Sigmoid colon (tissue), 7 donors: ENCODE data around the gene RAP1GAP. TPM values are rescaled to one million over a fixed set of nuclear protein-coding genes. Genes with fewer than 3 reads are reported as not detected.

Experiments
- DNase-seq: peaks from one replicate; pipeline ENCODE4 v3.0.0-alpha.2; 2019
- H3K27ac ChIP-seq, 4 donors: fragments of 200-600 bp; sonication (generic); one replicate each; pipeline ENCODE4 v1.5.1; 2016 to 2019; ENCODE audit warnings: mild to moderate bottlenecking in 1 of 4
- H3K27me3 ChIP-seq, 3 donors: fragments of 200-600 bp; sonication (generic); one replicate each; pipeline ENCODE4 v1.5.1; 2019; ENCODE audit warnings: mild to moderate bottlenecking in 1 of 3
- H3K36me3 ChIP-seq, 4 donors: fragments of 200-600 bp; sonication (generic); one replicate each; pipeline ENCODE4 v1.5.1; 2016 to 2019
- H3K4me1 ChIP-seq, 4 donors: fragments of 200-600 bp; sonication (generic); one replicate each; pipeline ENCODE4 v1.5.1; 2017 to 2019
- H3K4me3 ChIP-seq, 4 donors: fragments of 200-600 bp; sonication (generic); one replicate each; pipeline ENCODE4 v1.5.1; 2017 to 2019; ENCODE audit warnings: mild to moderate bottlenecking in 2 of 4, moderate library complexity in 1 of 4
- H3K9me3 ChIP-seq, 4 donors: fragments of 200-600 bp in 3 of 4; sonication (generic) in 3 of 4; one replicate each; pipeline versions ENCODE4 v1.5.1 to v1.6.1; 2013 to 2019
- EP300 ChIP-seq, 4 donors: sonication (generic); formaldehyde crosslinking; IDR thresholded peaks; one replicate each; pipeline ENCODE4 v1.6.1; 2017; ENCODE audit warnings: antibody characterized with exemption in 4 of 4
- POLR2A ChIP-seq, 2 donors: fragments of 450-650 bp; IDR thresholded peaks; one replicate each; pipeline ENCODE4 v1.6.1; 2016; ENCODE audit warnings: antibody characterized with exemption in 2 of 2, mild to moderate bottlenecking in 2 of 2, moderate library complexity in 2 of 2
- POLR2AphosphoS5 ChIP-seq, 4 donors: sonication (generic); formaldehyde crosslinking; IDR thresholded peaks; one replicate each; pipeline ENCODE4 v1.6.1; 2017; ENCODE audit warnings: antibody characterized with exemption in 4 of 4
- WGBS, 2 donors: extraction: QIAGEN DNeasy Blood & Tissue Kit; methylation state at CpG; one replicate each; pipeline ENCODE4 v1.1.7; 2013; 5-methylcytosine and 5-hydroxymethylcytosine counted together
- intact Hi-C: fragments of 100-400 bp; cut with DNase I; formaldehyde crosslinking; loops from one replicate; pipeline ENCODE4 v1.15.1; 2023
- polyA plus RNA-seq, 3 donors: library from polyadenylated mRNA; stranded (reverse); fragments of 200-250 nt; gene quantifications; one replicate each; pipeline ENCODE4 v1.2.3, GENCODE V29; 2013
- total RNA-seq, 4 donors: library from RNA; depleted of rRNA; stranded (reverse); fragments of >200 nt; gene quantifications; one replicate each; pipeline ENCODE4 v1.1.0, GENCODE V29; 2016
- TF ChIP-seq, protein P1 (sequence below), 4 experiments: fragments of 450-650 bp in 3 of 4; fragments of 200-600 bp in 1 of 4; IDR thresholded peaks; one replicate each; pipeline ENCODE4 v1.5.1; 2016 to 2019; ENCODE audit warnings: antibody characterized with exemption in 4 of 4, mild to moderate bottlenecking in 3 of 4, moderate library complexity in 2 of 4
- donor health status: healthy with polysubstance abuse.
- donor health status: Bipolar disorder and iron deficiency.
- donor health status: healthy.

RAP1GAP gene
- total and polyA plus RNA-seq, 7 donors: 0.33 to 47.4 (median 12.5) TPM; not detected in 1

DNA sequence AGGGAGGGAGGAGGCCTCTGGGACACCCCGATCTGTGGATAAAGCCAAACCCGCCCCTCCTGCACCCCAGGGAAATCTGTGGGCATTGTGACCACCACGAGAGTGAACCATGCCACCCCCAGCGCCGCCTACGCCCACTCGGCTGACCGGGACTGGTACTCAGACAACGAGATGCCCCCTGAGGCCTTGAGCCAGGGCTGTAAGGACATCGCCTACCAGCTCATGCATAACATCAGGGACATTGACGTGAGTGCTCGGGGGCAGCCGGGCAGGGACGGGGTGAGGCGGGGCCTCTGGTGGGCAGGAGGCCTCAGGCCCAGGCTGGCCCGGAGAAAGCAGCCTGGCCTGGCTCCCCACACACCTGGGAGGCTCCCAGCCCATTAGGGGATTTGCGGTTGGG, 105.2 kb downstream of the RAP1GAP start:
- no peaks in the 10 kb centered on the region for H3K9me3 ChIP-seq
- no peaks in the 10 kb centered on the region for H3K4me1 ChIP-seq
- intact Hi-C loops: no loop called here
- 92 to 94% methylated on average over 17 of the region's 17 CpGs for WGBS, 2 donors
- TF ChIP-seq POLR2A (IDR thresholded peaks at IDR 0.05): no peak
- H3K4me3 ChIP-seq: no peak overlapping the region
- no peaks in the 10 kb centered on the region for H3K27me3 ChIP-seq
- no peak for DNase-seq
- no peaks in the 10 kb centered on the region for H3K36me3 ChIP-seq
- no peak overlapping the region for H3K27ac ChIP-seq

DNA sequence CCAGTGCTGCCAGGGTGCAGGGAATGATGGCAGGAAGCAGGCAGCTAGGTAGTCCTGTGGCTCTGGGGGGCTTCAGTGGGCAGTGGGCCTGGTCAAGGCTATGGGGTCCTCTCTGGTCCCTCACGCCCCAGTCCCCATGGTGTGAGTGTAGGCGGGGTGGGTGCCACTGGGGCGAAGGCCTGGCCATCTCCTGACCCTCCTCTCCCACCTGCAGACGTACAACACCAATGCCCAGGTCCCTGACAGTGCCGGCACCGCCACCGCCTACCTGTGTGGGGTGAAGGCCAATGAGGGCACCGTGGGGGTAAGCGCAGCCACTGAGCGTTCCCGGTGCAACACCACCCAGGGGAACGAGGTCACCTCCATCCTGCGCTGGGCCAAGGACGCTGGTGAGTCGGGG, 106.3 kb downstream of the RAP1GAP start:
- H3K9me3 ChIP-seq: no peaks in the 10 kb centered on the region
- TF ChIP-seq EP300 (IDR thresholded peaks at IDR 0.05) (no peak), POLR2AphosphoS5 (IDR thresholded peaks at IDR 0.05) (no peak), POLR2A (IDR thresholded peaks at IDR 0.05) (no peak)
- TF ChIP-seq, protein P1, sequence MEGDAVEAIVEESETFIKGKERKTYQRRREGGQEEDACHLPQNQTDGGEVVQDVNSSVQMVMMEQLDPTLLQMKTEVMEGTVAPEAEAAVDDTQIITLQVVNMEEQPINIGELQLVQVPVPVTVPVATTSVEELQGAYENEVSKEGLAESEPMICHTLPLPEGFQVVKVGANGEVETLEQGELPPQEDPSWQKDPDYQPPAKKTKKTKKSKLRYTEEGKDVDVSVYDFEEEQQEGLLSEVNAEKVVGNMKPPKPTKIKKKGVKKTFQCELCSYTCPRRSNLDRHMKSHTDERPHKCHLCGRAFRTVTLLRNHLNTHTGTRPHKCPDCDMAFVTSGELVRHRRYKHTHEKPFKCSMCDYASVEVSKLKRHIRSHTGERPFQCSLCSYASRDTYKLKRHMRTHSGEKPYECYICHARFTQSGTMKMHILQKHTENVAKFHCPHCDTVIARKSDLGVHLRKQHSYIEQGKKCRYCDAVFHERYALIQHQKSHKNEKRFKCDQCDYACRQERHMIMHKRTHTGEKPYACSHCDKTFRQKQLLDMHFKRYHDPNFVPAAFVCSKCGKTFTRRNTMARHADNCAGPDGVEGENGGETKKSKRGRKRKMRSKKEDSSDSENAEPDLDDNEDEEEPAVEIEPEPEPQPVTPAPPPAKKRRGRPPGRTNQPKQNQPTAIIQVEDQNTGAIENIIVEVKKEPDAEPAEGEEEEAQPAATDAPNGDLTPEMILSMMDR (IDR thresholded peaks at IDR 0.05): no peak
- H3K27me3 ChIP-seq: peaks cover 0 to 5% (median 0%) of the 10 kb centered on the region in 3 donors
- no peak overlapping the region for H3K4me3 ChIP-seq
- H3K36me3 ChIP-seq: no peaks in the 10 kb centered on the region
- no peak for DNase-seq
- intact Hi-C loops: no loop called here
- H3K4me1 ChIP-seq: no peaks in the 10 kb centered on the region
- 93 to 96% methylated on average over 15 of the region's 15 CpGs for WGBS, 2 donors
- H3K27ac ChIP-seq: no peak overlapping the region

DNA sequence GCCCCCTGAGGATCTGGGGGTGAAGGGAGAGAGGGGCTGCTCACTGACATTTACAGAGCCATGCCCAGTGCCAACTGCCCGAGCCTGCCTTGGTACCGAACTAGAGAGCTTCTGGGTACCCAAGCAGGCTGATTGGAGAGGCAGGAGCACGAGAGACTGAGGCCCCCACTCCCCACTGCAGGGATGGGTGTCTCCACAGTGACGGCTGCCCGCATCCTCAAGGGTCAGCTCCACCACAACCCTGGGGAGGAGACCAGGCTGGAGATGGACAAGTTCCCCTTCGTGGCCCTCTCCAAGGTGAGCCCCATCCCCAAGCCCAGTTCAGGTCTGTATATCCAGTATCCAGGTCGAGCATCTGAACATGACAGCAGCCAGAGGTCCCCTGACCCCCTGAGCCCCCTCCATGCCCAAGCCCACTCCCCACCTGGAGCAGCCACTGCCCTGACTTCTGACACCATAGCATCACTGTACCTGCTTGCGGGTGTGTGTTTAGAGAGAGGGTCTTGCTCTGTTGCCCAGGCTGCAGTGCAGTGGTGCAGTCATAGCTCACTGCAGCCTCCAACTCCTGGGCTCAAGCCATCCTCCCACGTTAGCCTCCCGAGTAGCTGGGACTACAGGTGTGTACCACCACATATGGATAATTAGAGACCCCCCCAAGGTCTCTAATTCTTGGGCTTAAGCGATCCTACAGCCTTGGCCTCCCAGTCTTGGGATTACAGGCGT, 108.1 kb downstream of the RAP1GAP start:
- peaks cover 0 to 5% (median 0%) of the 10 kb centered on the region in 3 donors for H3K27me3 ChIP-seq
- no peaks in the 10 kb centered on the region for H3K9me3 ChIP-seq
- no peaks in the 10 kb centered on the region for H3K36me3 ChIP-seq
- no peak for DNase-seq
- H3K27ac ChIP-seq: no peak overlapping the region
- no peaks in the 10 kb centered on the region for H3K4me1 ChIP-seq
- TF ChIP-seq EP300 (IDR thresholded peaks at IDR 0.05) (no peak), POLR2A (IDR thresholded peaks at IDR 0.05) (no peak), POLR2AphosphoS5 (IDR thresholded peaks at IDR 0.05) (no peak)
- TF ChIP-seq, protein P1 (IDR thresholded peaks at IDR 0.05): no peak
- intact Hi-C loops: no loop called here
- 84 to 88% methylated on average over 12 of the region's 12 CpGs for WGBS, 2 donors
- no peak overlapping the region for H3K4me3 ChIP-seq

DNA sequence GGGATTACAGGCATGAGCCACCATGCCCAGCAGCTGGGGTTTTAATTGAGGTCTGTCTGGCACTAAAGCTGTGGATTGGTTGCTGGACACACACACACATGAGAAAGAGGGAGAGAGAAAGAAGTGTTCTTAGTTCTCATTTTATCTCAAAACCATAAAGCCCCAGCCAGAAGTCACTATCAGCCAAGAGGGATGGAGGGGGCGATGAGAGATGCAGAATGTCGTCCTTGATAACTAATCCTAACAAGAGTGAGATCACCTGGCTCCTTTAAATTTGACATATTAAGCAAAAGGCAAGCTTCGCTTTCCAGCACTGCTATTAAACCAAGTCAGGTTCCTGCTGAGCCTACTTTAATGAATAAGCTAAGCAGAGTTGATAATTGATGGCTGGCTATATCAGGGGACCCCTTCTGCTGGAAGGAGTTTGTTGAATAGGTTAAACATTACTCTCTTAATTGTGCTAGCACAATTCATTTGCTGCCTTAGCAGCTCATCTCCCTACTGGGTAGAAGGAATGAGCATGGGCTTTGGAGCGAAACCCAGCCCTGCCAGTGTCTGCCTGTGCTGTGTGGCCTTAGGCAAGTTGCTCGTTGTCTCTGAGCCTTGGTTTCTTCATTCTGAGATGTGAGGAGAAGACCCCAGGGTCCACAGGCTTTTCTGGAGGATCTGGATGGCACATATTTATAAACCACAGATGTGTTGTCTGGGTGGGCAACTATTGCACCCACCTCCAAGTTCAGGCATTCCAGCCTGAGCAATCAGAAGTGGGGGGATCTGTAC, 109.2 kb downstream of the RAP1GAP start:
- intact Hi-C loops: no loop called here
- H3K27me3 ChIP-seq: peaks cover 0 to 5% (median 0%) of the 10 kb centered on the region in 3 donors

More for the DNA sequence above, 109.2 kb downstream of the RAP1GAP start:
- H3K36me3 ChIP-seq: no peaks in the 10 kb centered on the region
- WGBS, 2 donors: 69 to 83% methylated on average over 5 of the region's 5 CpGs
- no peaks in the 10 kb centered on the region for H3K4me1 ChIP-seq
- H3K9me3 ChIP-seq: no peaks in the 10 kb centered on the region
- DNase-seq: no peak
- H3K27ac ChIP-seq: no peak overlapping the region
- TF ChIP-seq EP300 (IDR thresholded peaks at IDR 0.05): no peak
- TF ChIP-seq POLR2A (IDR thresholded peaks at IDR 0.05): no peak
- TF ChIP-seq, protein P1 (IDR thresholded peaks at IDR 0.05): no peak
- no peak for TF ChIP-seq POLR2AphosphoS5 (IDR thresholded peaks at IDR 0.05)
- no peak overlapping the region for H3K4me3 ChIP-seq
